Measurements from ENCODE around the gene KLHL9.

KLHL9 gene

GRCh38 chr9:21317956-21318923 lies 17.0 kb downstream of the KLHL9 start:
- no peak for DNase-seq (ENCODE audit: low read depth in 3 of 3, low spot score in 1 of 3)

DNA sequence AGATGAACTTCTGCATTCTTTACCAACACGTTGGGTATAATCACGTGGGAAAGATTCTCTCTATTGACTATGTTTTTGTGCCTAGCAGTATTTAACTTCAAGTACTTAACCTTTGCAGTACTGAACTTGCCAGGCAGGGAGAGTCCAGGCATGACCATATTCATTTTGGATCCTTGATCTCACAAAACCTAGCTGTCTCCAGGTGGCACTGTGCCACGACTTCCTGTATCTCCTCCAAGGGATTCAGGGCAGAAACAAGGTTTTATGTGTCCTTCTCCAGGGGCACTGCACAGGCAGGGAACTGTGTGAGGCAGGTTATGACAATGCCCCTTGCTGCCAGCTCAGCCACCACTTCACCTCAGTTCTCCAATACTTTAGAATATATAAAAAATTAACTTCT lies 18.3 kb downstream of the KLHL9 start:
- DNase-seq (ENCODE audit: low read depth in 3 of 3, low spot score in 1 of 3), result no peak

DNA sequence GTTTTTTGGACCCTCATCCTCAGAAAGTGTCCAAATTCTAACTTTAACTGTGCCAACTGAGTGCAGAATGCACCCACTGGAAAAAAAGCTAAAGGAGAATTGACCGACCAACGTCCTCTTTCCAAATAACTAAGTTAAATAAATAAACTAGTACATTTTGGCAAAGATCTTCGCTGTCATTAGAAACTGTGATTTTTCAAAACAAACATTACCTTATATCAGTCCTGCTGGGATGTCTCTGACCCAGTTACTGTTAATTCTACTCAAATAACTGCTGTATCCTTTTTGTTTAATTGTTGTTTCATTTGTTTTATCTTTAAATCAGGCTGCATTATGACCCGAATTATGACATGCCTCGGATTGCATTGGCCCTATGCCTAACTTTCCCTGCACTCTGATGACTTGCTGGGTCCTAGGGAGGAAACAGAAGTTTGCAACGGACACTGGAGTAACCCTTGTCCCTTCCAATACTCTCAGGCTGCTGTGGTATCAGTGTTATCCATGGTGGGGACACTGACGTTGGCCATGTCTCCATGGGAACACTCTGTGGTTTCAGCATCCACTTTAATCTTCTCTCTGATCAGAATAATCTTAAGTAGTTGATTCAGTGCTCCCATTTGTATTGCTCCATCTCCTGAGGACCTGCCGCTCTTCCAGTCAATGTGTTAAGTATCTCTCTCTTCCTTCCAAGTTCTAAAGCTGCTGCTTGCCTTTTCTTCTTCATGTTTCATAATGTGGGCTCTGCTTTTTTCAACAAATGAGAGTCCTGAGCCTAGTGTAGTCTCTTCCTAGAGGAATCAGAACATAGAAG lies 19.0 kb downstream of the KLHL9 start:
- DNase-seq (ENCODE audit: low read depth in 3 of 3, low spot score in 1 of 3), result no peak

- DNase-seq (ENCODE audit: low read depth in 3 of 3, low spot score in 1 of 3), result no peak
Measured at GRCh38 chr9:21314152-21314551, 21.1 kb downstream of the KLHL9 start.

DNA sequence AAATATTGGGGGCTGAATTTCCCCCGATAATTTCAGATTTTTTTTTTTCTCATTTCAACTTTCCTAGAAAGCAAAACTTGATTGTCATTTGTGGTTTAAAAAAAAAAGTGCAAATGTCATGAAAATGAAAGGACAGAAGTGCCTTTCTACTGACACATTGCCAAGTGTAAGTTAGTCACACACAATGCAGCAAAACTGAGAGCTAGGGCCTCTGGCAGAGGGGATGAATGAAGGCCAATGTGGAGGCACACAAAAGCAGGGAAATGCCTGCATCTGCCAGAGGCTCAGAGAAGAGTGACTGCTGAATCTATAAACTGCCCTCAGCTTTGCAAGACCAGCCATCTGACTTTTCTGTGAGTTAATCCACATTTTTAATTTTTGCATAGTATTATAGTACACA lies 23.3 kb downstream of the KLHL9 start:
- no peak for DNase-seq (ENCODE audit: low read depth in 3 of 3, low spot score in 1 of 3)

DNA sequence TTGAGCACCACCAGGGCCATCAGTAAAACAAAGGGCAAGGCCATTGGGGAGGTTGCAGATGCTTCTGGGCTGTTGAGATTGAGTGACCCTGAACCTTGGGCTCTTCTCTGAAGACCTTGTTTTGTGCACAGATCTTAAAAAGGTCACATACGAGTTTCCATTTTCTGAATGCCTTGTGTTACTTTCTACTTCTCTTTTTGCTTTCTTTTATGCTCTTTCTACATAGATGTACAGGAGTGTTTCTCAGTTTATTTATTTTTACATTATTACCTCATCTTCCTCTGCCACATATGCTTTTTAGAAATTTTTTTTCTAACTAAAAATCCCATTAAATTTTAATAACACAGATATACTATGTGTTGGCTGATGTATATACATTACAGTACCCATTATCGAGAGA lies 30.0 kb downstream of the KLHL9 start, which contains the start of gene IFNA5:
IFNA5 (minus strand) TSS at position 101 of the 400 bp plus-strand sequence; CDS start at position 44, 57 bp downstream.
- DNase-seq (ENCODE audit: low read depth in 3 of 3, low spot score in 1 of 3), result no peak

GRCh38 chr9:21295992-21296391 lies 39.2 kb downstream of the KLHL9 start:
- DNase-seq (ENCODE audit: low read depth in 3 of 3, low spot score in 1 of 3), result no peak

- DNase-seq (ENCODE audit: low read depth in 3 of 3, low spot score in 1 of 3), result no peak
Measured at GRCh38 chr9:21294904-21295538, 40.2 kb downstream of the KLHL9 start.

GRCh38 chr9:21294364-21294774 lies 40.8 kb downstream of the KLHL9 start:
- no peak for DNase-seq (ENCODE audit: low read depth in 3 of 3, low spot score in 1 of 3)

DNA sequence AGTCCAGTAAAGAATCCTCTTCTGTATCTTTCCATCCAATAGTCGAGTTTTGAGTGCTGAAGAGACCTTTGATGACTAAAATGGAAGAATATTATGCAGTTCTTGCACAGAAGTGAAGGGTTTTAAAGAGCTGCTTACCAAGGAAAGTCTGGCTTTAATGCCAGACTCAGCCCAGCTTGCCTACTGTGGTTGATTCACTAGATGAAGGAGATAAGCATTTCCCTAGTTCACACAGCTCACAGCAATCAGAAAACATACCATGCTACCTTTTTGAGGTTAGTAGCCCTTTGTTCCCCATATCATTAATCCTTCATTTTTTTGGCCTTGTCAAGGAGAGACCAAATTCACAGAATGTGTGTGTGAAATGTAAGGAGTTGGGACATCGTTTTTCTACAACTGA lies 45.4 kb downstream of the KLHL9 start:
- DNase-seq (ENCODE audit: low read depth in 3 of 3, low spot score in 1 of 3), result no peak

GRCh38 chr9:21287280-21287679 lies 47.9 kb downstream of the KLHL9 start:
- no peak for DNase-seq (ENCODE audit: low read depth in 3 of 3, low spot score in 1 of 3)

- DNase-seq (ENCODE audit: low read depth in 3 of 3, low spot score in 1 of 3), result no peak
Measured at GRCh38 chr9:21286659-21287058, 48.5 kb downstream of the KLHL9 start.

DNA sequence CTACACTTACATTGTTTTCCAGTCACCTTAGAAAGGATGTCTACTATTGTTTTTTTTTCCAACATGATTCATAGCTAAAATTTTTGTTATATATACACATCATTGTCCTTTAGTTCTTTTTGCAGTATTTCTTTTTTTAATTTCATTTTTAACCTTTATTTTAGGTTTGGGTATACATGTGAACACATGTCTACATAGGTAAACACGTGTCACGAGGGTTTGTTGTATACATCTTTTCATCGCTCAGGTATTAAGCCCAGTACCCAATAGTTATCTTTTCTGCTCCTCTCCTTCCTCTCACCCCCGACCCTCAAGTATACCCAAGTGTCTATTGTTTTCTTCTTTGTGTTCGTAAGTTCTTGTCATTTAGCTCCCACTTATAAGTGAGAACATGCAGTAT lies 49.1 kb downstream of the KLHL9 start:
- DNase-seq (ENCODE audit: low read depth in 3 of 3, low spot score in 1 of 3), result no peak

- no peak for DNase-seq (ENCODE audit: low read depth in 3 of 3, low spot score in 1 of 3)
Measured at GRCh38 chr9:21281275-21281674, 53.9 kb downstream of the KLHL9 start.

Measured in stimulated activated CD4-positive, alpha-beta T cell treated with anti-CD3 and anti-CD28 coated beads, TNF-alpha, amount 100 ng/mL, for 1 hour (primary cell).